G401.6 (cell line): ENCODE results near the gene CNTNAP2.

Experiments
- FAIRE-seq: peaks from 2 replicates; lab custom pipeline; 2012; peaks lifted over from hg19 to GRCh38; lab: Jason Lieb, UNC

The CNTNAP2 gene

DNA sequence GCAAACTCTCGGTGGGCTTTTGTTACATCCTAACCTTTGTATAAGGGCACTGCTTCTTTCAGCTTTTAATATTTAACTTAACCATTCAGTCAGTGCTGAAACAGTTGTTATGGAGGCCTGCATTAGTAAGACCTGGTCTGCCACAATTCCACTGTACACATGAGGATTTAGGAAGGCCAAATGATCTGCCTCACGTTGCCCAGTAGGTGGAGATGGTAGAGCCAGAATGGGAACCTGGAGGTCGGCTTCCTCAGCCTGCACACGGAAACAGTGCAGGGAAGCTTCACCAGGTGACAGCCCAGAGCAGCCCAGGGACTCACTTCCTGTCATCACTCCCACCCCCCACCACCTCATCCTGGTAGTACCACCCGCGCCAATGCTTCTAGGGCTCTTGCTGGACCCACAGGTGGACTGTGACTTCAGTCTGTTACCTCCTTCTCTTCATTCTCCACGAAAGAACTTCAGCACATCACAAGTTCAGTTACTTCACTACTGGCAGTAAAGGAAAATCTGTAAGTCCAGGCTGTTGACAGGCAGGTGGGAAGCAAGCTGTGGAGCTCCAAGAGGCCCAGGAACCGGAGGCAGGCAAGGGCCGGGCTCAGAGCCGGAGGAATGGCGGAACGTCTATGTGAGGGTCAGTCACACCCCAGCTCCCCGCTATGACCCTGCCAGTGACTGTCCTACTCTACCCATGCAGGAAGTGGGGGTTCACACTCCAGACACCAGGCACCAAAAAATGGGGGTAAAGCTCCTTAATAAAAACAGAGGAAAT is 1993.7 kb downstream of the CNTNAP2 start:
- FAIRE-seq, result no peak

DNA sequence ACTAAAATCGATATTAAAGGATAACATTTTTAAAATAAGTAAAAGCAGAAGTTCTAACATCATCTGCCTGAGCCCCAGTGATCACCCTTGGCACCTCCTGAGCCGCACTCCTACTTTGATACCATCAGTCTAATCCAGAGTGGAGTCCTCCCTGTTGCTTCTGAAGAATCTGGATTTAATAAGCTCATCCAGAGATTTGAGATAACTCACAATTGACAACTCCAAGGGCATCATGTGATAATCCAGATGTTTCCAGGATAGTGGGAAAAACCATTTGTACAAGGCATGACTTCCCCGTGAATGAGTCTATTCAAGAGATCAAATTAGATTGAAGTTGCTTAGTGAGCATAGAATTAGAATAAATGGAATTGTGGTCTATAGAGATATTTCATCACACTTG is 1998.2 kb downstream of the CNTNAP2 start:
- no peak for FAIRE-seq

DNA sequence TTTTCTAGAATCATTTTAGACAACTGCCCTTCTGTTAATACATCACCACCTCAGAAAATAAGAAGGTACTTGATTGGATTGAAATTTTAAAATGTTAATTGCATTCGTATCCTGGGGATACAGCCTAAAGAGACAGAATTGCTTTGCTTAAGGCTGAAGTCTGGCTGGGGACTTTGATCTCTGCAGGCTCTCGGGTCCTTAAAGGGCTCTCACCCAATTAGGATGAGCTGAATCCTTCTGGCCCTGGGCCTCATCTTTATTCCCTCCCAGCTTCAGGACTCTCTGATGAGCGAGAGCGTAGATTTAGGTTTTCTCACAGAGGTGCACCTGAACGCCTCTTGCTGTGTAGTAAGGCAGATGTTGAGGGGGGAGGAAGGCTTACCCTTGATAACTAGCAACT is 1998.7 kb downstream of the CNTNAP2 start:
- FAIRE-seq, result no peak

DNA sequence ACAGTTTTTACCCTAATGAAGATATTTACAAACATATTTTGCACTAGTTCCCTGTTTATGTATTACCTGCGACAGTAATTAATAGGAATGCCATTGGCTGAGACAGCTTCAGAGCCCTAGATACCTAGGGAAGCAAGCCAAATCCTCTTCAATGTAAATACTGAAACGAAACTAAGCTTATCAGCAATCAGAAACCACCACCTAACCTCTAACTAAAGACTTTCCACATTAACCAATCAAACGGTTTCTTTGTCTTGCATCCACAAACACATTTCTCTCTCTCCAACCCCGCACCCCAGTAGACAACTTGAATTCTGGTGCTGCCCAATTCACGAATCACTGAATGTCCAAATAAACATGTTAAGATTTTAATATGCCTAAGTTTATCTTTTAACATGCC is 1999.6 kb downstream of the CNTNAP2 start:
- FAIRE-seq, result no peak

DNA sequence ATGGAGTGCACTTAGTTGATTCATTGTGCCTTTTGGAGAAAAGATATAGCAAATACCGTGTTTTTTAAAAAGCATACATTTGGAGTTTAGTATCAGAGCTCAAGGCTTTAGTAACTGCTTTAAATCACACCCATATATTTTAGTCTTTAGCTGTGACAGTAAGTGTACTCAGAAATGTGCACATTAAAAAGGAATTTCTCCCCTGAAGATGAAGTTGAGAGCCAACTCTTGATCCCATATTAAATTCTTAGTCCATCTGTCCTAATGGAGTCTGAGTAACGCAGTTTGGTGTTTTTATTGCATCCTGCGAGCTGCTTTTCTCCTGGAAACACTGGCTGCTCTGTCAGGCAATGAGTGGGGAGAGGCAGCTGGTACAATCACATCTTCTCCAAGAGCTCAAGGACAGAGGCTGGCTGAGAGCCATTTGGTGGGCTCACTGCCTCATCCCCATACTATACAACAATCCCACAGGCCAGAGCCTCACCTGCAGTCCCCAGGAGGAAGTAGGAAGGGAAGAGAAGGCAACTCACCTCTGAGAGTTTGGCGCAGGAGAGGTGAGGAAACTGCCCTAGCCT is 2000.3 kb downstream of the CNTNAP2 start:
- no peak for FAIRE-seq

DNA sequence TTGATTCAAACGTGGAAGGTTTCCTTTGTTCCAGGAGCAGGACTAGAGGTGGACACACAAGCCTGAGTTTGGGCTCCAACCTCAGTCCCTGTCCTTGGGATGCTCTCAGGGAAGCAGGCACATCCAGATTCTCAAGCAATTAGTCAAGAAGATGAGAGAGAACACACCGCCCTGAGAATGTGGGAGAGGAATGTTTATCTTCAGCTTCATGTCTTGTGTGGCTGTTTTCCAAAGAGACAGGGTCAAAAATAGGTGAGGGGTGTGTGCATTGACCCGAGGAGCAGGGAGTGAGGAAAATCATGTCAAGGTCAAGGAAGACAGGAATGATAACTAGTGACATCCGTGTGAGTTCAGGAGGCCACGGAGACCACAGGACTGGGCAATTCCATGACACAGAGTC is 2001.8 kb downstream of the CNTNAP2 start:
- no peak for FAIRE-seq

DNA sequence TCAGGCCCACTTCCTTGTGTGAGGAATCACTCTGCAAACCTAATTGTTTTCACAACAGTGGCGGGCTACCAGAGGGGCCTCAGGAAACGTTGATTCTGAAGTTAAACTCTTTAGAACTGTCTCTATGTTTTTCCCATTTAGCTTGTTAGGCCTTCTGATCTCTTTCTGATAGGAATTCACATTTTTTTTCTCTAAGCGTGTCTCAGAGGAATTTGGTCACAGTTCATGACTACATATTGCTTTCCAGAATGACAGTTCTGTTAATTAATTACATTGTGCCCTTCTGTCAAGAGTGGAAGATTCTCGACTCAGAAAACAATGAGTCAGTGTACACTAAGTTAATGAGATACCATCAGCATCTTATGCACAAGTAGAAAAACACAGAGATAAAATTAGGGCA is 2004.8 kb downstream of the CNTNAP2 start:
- FAIRE-seq, result no peak

DNA sequence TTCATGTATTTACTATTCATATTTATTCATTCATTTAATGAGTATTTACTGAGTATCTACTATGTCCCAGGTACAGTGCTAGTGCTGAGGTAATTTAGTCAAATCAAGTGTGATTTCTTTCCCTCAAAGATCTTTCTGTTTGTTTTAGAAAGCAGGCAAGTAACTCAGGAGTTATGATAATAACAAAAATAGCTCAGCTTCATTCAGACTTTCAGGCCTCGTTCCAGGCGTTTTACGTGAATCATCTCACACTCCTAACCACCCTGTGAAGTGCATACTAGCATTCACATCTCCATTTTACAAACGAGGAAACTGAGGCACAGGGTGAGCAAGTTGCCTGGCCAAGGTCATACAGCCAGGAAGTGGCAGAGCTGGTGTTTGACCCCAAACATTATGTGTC is 2005.2 kb downstream of the CNTNAP2 start:
- FAIRE-seq, result no peak

DNA sequence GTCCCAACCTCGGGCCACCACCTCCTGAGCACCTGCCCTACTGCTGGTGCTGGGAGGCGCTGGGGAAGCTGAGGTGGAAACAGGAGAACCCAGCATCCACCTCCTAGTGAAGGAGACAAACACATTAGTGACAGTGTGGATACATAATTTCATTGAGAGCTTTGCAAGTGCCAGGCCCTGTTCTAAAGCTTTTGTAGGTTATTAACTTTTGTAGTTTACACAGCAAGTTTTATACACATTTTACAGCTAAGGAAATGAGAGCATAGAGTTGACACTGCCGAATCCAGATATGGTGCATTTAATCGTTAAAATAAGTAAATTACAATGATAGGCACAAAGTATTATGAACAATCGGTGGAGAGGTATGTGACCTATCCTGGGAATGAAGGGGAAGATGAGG is 2007.9 kb downstream of the CNTNAP2 start:
- FAIRE-seq, result no peak

DNA sequence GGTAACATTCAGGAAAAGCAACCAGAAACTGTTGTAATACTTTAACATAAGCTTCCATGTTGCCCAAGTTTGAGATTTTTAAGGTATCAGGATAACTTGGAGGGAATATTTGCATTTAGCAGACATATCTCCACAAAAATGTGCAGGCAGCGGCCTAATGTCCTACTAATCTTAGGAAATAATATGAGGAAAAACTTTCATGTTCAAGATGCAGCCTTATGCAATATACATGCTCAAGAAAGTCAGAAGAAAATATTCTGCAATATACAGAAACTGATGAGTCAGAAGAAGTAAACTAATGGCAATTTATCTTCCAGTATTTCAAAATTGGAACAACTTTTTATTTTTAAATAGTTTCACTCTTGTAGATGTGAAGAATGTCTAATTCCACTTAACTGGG is 2010.8 kb downstream of the CNTNAP2 start:
- no peak for FAIRE-seq

DNA sequence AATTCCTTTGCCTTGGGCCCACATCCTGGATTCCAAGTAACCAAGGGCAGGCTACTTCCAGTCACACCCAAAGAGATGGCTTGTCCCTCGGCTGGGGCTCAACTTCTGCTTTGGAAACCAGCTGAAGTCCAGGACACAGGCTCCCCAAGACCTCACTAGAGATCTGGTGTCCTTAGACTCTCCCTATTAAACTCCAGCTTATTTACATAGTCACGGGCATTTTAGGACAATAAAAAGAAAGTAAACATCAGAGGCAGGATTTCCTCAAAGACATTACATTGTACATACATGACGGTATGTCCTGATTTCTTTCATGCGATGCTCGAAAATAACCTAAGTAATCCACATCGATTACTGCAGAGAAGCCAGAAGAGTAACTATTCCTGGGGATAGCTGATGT is 2012.4 kb downstream of the CNTNAP2 start:
- no peak for FAIRE-seq

DNA sequence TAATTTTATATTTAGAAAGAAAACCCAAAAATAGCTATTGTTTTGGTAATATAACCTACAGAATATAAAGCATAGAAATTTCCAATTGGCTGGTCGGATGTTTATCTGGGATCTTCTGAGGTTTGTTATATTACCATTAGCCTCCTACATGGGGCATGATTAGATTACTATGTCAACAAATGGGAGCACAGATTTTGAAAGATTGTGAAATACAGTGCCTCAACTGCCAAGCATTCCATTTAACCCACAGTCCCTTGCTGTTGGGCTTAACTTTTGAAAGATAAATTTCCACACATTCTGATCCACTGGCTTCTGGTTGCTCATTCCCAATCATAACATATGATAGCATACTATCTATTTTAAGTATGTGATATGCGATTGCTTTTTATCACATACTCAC is 2018.5 kb downstream of the CNTNAP2 start:
- no peak for FAIRE-seq

DNA sequence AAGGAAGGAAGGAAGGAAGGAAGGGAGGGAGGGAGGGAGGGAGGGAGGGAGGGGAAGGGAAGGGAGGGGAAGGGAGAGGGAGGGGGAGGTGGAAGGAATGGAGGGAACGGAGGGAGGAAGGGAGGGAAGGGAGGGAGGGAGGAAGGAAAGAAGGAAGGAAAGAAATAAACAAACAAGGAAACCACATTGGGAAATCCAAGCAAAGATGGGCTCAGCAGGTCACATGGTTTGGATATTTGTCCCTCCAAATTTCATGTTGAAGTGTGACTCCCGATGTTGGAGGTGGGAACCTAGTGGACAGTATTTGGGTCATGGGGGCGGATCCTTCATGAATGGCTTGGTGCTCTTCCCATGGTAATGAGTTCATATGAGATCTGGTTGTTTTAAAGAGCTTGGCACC is 2019.4 kb downstream of the CNTNAP2 start:
- FAIRE-seq, result no peak

DNA sequence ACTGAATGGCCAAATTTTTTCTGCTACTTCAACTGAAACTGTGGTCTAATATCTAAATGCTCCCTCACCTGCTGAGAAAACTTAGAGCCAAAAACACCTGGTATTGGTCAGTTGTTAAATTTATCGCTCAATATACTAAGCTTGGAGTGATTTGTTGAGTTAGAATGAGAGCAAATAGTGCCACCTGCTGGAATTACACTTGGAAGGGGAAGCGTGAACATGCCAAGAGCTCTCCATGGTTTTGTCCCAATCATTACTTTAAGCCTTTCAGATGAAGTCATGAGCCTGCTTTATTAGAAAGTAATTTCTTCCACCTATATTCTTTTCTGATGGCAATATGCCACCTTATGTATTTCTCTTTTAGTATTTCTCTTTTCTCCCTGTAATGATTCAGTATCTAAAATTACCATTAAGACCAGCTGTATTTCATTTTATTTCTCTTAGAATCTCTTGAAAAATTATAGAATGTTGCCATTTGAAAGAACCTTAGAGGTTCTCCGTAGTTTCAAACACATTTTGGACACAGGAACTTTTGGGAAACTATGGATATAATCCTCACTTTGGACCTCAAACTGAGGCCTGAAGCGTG is 2026.2 kb downstream of the CNTNAP2 start:
- FAIRE-seq, result no peak

DNA sequence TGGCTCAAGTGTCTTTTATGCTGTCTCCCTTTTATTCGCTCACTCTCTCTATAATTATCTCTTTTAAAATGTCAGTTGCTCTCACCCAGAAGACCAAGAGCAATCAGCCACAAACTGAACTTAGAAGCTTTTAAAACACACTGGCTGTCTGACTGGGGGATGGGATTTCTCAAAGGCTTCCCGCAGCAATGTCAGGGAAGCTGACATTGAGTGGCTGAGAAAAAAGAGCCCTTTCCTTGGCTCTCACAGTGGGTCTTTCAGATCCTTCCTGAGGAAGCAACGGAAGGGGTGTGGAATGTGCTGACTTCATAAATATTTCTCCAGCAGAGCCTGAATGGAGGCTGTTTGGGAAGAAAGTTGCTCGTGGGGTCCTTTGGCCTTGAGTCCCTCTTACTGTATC is 2028.2 kb downstream of the CNTNAP2 start:
- FAIRE-seq, result no peak

DNA sequence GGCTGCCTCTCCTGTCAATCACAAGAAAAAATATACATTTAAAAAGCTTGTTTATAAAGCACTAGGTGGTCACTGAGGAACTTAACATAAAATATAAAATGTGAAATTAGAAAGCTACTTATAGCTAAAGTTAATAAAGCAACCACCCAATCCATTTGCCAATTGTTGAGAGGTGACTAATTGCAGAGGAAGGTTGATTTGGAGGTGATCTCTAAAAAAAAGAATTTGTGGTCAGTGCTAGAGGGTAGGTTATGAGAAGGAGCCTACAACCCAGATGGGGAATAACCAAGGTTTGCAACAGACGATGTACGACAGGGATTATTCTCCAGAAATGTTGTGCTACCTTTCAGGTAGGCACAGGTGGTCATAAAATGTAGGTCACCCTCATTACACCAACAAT is 2029.7 kb downstream of the CNTNAP2 start:
- FAIRE-seq, result no peak

DNA sequence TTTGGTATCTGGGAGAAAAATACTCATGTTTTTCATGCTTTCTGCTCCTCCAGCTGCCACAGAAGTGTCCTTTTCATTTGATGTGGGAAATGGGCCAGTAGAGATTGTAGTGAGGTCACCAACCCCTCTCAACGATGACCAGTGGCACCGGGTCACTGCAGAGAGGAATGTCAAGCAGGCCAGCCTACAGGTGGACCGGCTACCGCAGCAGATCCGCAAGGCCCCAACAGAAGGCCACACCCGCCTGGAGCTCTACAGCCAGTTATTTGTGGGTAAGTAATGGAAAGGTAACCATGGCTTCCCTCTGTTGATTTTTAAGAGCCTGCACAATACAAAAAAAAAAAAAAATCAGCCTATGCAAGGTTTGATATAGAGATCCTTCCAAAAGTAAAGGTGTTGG is 2030.8 kb downstream of the CNTNAP2 start:
- no peak for FAIRE-seq

DNA sequence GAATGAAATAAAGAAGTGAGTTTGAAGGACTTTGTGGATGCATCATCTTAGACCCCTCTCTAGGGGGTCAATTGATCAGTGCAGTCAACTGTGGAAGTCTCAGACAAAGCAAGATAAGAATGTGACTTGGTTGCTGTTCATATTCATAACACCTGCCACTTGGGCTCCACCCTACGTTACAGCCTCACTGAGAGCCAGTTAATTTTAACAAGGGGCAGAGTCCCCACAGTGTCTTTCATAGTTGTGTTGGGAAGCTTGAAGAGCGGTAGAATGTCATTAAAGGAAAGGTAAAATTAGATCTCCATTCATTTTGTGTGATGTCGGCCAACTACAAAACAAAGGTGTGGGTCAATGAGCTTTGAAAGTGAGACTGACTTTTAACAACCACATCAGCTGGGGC is 2031.9 kb downstream of the CNTNAP2 start:
- no peak for FAIRE-seq

DNA sequence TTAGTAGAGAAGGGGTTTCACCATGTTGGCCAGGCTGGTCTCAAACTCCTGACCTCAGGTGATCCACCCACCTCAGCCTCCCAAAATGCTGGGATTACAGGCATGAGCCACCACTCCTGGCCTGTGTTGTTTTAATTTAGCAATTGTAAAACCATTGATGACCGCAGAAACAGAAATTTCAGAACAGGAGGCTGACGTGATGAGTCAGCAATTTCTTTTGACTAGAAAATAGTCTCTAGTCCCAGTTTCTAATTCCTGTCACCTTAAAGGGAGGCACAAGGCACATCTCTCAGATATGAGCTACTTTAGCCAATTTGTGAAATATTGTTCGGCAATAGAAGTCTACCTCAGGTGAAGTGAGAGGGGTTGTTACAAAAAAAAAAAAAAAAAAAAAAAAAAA is 2033.1 kb downstream of the CNTNAP2 start:
- FAIRE-seq, result no peak

DNA sequence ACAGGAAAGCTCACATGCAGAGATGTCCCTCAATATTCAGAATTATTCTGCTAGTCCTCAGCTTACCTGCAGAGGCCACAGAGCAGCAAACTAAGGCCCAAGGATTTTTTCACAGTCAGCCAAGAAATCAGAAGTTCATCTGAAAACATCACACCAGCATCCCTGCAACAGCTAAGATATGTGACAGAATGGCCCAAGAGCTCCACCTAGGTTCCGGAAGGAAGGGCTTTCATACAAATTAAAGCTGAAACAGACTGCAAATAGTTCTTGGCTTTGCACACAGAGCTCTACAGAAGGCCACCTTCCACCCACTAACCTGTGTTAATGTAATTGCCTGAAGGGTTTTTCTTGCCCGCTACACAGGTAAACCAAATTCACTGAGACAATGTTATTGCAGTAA is 2035.2 kb downstream of the CNTNAP2 start:
- FAIRE-seq, result no peak

DNA sequence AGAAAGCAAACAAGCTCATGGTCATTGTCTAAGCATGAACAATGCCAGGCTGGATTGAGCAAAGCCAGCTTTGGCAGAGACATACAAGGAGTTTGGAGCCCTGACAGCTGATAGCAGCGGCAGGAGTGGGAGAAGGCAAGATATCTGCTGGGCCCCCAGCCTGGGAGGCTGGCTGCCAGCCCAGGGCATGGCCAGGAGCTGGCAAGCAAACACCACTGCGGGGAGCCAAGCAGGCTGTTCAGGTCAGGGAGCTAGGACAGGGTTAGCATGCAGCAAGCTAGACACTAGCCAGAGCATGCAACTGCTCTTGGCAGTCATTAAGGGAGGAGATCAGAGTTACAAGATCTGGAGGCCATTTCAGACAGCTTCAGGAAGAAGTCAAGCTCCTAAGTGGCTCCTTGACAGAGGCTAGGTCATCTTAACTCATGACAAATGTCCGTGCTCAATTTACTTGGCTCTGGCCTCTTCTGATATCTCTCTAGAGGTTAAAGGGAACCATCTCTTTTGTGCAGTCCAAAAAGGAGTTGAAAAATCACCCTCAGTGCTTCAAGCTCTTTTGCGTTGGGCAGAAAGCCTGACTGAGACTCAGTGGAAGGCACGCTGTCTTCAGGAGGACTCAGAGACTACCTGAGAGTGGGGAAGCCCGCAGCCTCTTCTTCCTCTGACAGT is 2037.1 kb downstream of the CNTNAP2 start:
- no peak for FAIRE-seq

DNA sequence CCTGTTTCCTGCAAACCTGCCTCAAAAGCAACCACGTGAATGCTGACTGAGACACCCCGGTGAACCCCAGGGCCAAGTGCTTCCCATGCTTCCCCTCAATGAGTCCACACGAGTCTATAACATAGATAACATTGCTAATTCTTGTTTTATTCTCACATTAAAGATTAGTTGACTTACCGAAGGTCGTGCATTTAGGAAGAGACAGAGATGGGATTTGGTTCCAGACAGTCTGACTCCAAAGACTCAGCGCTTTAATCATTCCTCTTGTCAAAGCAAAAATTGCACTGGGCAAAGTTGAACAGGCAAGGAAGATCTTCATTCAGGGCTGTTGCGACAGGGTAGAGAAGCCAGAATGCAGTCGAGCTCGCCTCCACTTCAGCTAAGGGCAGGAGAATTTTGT is 2038.4 kb downstream of the CNTNAP2 start:
- FAIRE-seq, result no peak

DNA sequence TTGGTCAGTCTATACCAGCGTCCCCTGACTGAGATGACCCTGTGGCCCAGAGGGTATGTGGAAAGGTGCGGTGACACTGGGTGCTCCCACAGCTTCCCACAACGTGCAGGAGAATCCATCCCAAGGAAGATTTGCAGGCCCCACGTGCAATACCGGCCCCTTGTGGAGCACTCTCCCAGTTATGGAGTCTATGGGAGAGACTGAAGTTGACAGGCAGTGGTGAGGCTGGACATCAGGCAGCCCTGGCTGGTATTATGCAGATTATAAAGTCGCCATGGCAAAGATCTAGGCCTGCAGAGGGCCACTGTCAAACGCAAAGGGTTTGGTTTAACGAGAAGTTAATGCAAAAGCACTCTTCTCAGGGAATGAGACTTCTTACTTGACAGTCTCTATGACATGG is 2039.2 kb downstream of the CNTNAP2 start:
- FAIRE-seq, result no peak

DNA sequence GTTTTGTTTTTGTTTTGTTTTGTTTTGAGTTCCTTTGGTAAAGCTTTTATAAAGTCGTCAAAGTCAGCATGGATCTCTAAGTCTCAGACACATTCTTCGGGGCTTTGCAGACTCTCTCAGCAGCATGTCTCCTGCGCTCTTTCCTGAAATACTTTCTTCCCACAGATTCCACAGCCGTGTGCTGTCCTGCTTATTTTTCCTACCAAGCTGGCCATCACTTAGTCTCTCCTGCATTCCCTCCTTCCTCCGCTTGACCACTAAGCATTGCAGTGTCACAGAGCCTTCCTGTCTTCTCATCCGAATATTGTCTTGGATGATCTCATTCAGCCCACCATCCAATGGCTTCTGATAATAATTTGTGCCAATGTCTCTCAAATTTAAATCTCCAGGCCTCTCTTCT is 2039.6 kb downstream of the CNTNAP2 start:
- no peak for FAIRE-seq
